Measurements from ENCODE around the gene FOXL3.
"Not testable (repeated sequence)": the region's sequence is repeated elsewhere in the genome, so short reads cannot be mapped to it uniquely, and the experiment has no call there.

Gene FOXL3

DNA sequence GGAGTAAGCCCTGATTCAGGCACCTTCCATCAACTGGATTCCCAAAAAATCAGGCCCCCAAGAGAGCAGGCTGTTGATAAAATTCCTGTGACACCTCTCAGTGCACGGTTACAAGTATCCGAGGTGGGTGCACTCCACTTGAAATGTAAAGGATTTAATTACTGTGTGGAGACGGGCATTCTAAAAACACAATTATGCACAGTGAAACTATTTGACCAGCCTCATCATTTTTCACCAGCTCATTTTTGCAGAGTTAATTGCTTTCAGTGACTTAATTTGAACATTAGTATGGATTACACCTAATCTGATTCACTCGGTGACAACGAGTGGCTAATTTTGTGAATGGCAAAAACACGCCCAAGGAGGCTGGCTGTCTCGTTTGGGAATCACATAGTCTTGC lies 2.3 kb downstream of the FOXL3 start:
- DNase-seq, result no peak

DNA sequence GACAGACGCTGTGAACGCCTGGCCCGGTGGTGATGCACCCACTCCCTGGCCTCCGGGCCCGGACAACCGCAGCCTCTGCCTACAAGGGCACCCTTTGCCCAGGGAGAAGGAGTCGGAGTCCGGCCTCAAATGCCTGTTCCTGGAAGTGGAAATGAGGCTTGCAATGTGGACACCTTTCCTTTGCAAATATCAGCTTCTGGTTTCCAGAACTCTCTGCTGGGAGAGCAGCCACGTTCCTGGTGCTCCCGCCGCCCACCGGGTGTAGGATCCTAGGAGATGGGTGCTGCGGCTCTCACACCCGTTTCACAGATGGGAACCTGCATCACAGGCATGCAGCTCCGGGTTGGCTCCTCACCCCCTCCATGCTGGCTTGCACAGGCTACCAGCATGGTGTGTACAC lies 2.9 kb downstream of the FOXL3 start:
- no peak for DNase-seq

DNA sequence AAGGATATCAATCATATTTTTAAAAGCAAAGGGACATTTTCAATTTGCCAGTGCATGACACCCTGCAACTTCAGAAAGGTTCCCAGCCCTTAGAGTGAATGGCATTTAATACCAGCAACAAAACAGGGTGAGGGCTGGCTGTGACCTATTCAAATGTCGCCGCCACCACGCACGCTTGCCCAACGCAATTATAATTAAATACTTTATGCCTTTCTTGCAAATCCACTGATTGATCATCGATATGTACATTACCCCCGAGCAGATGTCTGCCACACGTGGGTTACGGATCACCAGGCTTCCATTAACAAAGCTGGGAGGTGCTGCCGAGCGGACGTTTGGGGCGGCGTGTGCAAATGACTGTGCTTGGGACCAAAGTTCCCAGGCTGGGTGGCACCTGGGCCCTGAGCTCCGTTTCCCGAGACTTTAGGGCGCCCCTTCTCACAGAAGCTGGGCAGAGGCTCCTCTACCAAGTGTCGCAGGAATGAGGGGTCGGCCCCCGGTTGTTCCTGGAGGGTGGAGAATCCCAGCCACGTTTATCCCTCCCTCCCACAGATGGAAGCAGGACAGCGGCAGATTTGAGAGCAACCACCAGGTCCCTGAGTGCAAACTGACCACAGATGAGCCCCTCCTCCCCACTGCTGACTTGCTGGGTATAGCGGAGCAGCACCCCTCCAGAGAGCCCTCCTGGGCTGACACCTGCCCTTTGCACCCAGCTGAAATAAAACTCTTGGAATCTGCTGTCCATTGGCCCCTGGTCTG lies 3.9 kb downstream of the FOXL3 start:
- no peak for DNase-seq

DNA sequence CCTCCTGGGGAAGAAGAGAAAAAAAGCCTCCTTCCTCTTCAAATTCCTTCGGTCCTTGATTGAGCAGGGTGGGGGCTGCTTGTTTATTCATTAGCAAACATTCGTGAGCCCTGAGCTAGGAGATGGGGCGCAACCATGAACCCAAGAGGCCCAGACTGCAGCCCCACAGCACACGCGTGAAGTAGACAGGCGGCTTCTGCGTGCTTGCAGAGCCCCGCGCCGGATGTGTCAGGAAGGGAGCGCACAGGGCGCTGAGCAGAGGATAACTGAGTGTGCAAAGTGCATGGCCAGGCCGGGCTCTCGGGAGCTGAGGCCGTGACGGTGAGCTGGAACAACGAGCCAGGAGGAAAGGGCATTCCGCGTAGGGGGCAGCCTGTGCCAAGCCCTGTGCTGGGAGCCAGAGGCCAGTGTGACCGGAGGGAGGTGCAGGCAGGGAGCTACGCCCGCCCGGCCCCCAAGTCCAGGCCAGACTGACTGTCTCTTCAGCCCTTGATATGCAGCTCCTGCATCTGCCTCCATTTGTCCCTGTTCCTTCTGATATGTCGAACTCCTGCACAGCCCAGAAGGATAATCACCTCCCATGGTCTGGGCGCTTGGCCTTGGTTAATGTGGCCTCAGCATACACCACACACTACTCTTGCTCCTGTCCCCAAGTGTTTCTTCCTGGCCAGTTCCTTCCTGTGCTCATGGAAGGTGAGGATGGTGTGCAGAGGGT lies 4.6 kb downstream of the FOXL3 start:
- DNase-seq, result no peak

DNA sequence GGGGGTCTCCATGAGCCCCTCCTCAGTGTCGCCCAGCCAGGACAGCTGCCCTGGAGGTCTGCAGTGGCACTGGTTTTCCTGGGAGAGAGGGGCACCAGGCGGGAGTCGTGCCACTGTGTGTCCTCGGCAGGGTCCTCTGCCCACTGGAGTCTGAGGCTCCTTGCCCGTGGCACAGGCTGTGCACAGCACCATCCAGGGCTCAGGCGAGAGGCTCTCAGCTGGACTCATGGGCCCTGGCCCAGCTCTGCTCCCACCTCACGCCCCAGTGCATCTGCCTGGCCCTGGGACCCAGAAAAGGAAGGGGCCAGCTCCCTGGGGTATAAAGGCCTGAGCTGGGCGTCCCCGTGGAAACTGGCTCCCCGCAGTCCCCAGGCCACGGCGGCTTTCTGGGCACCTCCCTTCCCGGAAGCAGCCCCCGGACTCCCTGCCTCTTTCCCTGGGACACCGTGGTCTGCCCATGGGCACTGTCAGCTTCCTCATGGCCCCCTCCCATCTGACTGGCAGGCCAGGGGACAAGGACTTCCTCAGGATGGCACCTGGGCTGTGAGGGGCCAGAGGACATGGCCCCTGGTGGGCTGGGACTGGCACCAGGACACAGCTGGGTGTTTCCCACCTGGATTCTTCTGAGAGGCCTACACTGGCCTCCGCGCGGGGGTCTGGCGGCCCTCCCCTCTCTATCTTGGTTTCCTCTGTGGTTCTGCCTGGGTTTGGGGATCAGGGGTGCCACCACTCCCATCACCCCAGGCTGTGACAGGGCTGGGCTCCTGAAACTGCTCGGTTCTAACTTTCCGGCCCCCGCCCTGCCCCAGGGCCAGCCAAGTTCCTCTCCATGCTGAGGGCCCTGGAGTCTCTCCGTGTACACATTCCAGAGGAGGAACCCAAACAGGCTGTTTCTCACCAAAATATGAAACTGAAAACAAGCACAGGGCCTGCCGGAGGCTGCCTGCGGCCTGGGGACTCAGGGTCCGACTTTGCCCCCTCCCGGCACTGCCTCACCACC lies 5.5 kb downstream of the FOXL3 start:
- no peak for DNase-seq

DNA sequence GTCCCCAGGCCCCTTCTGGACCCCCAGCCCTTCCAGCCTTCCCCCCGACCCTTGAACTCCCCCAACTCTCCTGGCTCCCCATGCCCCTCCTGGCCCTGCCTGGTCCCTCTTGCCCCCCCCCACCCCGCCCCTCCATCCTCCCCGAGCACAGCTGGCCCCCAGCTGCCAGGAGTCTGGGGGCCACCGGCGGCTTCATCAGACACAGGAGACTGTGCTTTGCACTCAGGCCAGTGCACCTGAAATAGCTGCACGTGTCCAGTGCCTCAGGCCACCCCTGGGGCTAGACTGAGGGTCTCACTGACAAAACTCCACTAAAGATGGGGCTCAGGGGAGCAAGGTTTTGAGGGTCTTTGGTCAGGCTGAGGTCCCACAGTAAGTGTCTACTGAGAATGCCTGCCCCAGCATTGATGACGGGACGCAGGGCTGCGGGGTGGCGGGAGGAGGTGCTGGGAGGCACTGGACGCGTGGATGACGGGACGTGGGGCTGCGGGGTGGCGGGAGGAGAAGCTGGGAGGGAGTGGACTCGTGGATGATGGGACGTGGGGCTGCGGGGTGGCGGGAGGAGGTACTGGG lies 6.5 kb downstream of the FOXL3 start:
- no peak for DNase-seq

DNA sequence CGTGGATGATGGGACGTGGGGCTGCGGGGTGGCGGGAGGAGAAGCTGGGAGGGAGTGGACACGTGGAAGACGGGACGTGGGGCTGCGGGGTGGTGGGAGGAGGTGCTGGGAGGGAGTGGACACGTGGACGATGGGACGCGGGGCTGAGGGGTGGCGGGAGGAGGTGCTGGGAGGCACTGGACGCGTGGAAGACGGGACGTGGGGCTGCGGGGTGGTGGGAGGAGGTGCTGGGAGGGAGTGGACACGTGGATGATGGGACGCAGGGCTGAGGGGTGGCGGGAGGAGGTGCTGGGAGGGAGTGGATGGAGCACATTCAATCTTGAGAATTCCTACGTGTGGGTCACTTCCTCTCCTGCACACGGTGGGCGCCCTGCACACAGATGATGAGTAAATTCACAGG lies 7.2 kb downstream of the FOXL3 start:
- not testable (repeated sequence) for DNase-seq

DNA sequence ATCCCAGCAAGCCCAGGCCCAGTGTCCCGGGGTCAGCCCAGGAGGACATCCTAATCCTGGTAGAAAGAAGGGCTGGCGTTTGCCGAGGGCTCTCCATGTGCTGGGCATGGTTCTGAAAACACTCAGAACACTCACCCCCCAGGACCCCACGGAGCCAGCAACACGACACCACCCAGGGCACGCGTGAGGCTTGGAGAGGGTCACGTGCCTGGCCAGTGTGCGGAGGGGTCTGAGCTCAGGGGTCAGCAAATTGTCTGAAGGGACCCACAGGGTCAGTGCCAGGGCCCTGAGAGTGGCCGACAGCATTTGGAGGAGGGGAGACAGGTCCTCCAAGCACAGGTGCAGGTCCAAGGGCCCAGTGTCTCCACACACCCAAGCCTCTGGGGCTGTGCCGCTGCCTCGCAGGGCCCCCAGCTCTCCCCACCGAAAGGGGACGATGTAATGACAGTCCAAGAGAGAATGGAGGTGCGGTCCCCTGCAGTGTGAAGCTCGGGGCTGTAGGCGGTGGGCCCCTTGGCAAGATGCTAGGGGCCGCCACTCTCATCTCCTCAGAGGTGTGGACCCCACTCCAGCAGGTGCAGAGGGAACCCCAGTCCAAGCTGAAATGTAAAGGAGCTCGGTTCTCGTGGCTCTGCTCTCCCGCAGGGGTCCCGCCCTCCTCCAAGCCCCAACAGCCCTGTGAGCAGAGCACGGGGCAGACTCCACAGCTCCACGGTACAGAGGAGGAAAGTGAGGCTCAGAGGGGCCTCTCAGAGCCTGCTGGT lies 7.8 kb downstream of the FOXL3 start:
- no peak for DNase-seq

DNA sequence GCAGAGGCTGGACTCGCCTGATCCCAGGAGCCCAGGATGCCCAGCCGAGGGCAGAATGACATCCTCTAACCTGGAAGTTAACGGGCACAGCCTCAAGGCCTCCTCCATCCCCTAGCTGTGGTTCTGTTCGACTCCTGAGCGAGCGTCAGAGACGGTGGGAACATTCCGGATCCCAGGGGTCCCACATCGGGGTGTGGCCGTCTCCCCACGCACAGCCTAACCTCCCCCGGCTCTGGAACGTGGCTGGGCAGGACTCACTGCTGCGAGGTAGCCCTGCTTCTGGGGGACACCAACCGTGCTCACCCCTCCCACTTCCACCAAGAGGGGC lies 8.4 kb downstream of the FOXL3 start:
- DNase-seq, result no peak

DNA sequence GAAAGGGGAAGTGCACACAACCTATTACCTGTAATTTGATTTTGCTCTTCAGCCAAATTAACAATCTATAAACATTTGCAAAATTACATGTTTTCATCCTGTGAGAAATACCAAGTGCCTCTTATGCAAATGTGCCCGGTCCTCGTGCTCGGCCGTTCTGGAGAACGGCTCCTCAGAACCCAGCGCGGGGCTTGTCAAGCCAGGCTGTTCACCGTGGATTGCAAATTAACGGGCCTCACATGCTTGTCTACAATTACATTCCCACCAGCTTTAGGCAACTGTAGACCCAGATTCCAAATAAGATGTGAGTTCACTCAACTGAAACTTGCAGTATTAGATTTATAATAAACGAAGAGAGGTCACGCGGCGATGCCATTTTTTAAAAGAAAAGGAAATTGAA lies 8.8 kb downstream of the FOXL3 start:
- no peak for DNase-seq

DNA sequence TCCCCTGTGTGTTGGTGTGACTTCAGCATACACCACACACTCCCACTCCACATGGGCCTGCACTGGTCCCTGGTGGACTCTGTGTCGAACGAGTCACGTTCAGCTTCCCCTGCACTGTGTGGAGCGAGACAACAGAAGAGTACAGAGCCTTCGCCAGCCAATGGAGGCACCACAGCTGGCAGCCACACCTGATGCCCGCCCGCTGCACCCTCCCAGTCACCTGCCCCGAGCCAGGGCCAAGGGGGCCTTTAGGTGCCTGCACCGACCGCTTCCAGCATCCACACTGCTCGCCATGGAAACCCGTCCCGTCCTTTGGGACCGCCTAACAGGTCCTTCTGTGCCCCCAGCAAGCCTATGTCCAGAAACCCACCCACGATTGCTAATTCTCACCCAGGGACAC lies 9.2 kb downstream of the FOXL3 start:
- no peak for DNase-seq

DNA sequence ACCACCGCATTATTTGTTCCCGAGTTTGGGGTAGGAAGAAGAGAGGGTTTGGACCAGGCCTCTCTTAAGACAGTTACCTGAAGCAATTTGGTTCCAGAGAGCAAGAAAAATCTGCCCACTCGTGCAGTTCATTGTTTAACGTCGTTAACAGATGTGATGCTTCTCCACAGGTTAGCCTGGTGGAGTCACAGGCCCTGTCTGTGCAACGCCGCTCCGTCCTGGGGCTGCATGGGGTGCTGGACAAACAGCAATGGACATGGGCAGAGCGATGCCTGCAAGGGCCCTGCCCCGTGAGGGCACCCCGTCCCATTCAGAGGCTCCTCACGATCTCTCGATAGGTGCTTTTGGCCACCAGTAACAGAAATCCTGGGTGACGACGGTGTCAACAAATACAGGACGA lies 9.7 kb downstream of the FOXL3 start:
- DNase-seq, result no peak

DNA sequence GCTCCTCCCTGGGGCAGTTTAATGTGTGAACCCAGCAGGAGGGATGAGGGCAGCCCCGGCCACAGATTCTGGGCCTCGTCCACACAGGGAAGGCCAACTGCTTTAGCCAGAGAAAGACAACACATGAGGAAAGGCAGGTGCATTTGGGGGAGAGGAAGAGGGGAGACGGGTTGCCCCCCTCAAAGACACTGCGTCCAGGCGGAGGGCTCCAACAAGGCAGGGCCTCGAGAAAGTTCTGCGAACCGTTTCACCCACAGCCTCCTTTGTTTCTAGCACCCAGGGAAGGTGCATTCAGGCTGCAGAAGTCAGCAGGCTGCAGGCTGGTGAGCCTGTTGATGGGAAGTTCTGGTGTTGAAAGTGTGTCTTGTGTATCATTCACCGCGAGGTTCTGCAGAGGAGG lies 10.1 kb downstream of the FOXL3 start:
- no peak for DNase-seq

DNA sequence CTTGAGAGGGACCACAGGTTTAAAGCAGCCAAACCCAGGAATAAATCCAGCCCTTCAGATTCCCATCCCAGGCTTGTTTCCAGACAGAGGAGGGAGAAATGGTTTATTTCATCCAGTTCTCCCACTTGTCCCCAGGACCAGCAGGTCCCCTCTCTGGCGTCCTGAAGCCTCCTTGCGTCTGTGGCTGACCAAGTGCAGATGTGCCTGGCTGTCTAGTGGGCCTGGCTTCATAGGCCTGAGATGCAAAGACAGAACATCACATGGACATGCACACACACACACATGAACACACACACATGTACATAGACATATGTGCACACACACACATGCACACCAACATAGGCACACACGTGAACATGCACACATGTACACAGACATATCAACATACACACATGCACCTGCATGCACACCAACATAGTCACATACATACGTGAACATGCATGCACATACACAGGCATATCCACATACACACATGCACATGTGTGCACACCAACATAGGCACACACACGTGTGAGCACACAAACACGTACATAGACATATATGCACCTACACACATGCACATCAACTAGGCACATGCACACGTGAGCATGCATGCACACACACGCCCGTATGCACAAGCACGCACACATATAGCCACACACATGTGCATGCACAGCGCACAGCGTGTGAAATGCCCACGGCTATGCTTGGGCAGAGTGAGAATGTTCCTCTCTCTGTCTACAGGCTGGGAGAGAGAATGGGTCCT lies 10.7 kb downstream of the FOXL3 start:
- DNase-seq, result no peak

DNA sequence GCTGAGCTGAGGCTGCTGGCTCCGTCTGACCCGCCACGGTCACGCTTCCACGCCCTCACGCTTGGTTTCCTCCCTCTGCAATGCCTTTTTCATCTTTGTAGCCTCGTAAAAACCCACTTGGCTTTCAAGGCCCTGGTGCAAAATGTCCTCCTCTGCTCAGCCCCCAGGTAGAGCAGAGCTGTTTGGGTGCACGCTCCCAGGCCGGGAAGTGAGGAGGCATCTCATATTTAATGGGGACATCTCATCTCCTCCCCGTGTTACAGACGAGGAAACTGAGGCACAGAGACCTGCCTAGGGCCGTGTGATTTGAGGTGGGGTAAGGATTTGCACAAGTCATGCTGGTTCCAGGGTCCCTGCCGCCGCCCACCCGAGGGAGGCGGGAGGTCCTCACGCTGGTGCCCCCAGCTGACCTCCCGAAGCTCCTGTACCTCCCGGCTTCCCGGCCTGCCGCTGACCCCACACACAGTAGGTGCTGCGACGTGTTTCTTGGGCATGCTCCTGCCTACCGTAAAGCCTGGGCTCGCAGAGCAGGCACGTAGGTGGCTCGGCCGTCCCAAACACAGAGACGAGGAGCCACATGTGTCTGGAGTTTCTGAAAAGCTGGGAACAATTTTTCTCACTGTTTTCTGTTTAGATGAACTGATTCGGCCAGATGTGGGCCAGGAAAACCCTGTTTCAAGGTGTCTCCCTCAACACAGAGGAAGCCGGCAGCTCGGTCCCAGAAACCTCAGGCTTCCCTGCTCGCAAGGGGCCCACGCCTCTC lies 11.5 kb downstream of the FOXL3 start:
- no peak for DNase-seq

DNA sequence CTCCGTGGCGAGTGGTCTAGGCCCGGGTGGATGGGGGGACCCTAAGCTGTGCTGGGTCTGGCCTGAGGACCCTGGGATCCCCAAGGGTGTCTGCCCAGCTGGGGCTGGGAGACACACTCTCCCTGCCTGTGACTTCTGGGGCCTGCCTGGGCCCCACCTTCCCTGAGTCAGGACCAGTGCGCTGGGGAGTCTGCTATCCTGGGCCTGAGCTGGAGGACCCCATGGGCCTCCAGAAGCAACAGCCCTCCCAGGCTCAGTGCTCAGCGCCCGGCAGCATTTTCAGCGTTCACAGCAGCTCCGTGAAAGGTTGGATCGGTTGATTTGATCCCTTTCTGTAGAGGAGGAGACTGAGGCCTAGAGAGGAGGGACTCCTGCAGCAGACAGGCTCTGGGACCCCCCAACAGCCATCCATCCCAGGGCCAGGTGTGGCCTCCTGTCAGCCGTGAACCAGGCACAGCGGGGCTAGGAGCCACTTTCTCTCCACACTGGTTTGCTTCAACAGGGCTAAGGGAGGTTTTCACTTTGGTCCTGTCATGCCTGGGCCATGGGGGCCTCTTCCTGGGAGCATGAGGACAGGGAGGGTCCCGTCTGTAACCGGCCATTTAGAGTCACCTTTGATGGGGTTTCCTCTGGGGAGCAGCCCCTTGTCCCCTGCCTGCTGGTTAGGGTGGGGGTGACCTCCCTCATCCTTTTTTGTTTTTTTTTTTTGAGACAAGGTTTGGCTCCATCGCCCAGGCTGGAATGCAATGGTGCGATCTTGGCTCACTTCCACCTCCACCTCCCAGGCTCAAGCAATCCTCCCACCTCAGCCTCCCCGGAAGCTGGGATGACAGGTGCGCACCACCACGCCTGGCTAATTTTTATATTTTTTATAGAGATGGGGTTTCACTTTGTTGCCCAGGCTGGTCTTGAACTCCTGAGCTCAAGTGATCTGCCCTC lies 12.4 kb downstream of the FOXL3 start:
- no peak for DNase-seq

DNA sequence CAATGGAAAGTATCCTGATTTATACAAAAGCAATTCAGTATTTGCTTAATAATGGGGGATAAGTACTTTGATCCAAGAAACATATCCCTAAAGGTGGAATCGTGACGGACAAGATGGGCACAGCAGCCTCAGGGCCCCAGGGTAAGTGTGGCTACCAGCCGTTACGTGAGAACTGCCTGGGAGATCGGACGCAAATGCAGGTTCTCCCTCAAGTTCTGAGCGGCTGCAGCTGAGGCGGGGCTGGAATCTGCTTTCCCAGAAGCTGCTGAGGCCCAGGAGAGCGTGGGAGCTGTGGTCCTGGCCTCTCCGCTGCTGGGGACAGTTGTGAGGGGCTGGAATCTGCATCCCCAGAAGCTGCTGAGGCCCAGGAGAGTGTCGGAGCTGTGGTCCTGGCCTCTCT lies 13.5 kb downstream of the FOXL3 start:
- DNase-seq, result no peak

DNA sequence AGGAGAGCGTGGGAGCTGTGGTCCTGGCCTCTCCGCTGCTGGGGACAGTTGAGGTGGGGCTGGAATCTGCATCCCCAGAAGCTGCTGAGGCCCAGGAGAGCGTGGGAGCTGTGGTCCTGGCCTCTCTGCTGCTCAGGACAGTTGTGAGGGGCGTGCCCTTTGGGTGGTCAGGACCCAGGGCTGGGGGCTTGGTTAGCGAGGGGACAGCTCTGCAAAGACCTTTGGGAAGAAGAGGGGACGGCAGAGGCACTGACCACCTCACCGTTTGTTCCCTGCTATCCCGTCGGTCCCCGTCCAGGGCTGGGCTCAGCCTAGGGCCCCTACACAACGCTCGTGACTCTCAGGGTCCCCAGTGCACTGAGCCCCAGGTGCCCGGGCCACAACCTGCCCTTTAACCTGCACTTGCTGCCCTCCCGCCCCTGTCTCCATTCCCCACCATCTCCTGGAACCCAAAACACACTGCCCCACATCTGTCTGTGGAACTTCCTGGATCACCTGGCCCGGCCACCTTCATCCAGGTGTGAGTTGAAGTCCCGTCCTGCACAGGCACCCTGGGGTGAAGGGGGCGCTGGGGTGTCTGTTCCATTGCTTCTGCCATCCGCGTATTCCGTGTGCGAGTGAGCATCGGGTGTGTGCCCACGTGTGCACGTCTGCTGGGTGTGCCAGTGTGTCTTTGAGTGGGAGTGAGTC lies 14.1 kb downstream of the FOXL3 start:
- DNase-seq, result no peak
